Caco-2 (cell line): ENCODE results near the gene FRAS1. TPM values are rescaled to one million over a fixed set of nuclear protein-coding genes. Genes with fewer than 3 reads are reported as not detected.

Experiments used
- BruUV-seq: library from RNA; stranded (reverse); fragments of 400-500 nt; replicated peaks from 2 replicates; lab custom pipeline; 2021; lab: Mats Ljungman, UMichigan
- CTCF ChIA-PET: fragments of 300-600 bp; sonication (Branson Sonifier 250); formaldehyde crosslinking; loops from one replicate; lab custom pipeline; 2022; ENCODE audit warnings: antibody characterized with exemption; lab: Charles Lee
- POLR2A ChIA-PET: fragments of 300-600 bp; sonication (Branson Sonifier 250); formaldehyde crosslinking; loops from one replicate; lab custom pipeline; 2022; ENCODE audit warnings: antibody characterized with exemption; lab: Charles Lee
- DNase-seq, 2 experiments: peaks; one replicate each; pipeline versions ENCODE4 v3.0.0 to v3.0.0-alpha.2; 2020 to 2022
- H3K27me3 ChIP-seq: replicated peaks from 2 replicates; pipeline ENCODE4 v1.6.0; 2011; ENCODE audit warnings: low read length; ENCODE audit not compliant: control insufficient read depth, insufficient read depth
- H3K36me3 ChIP-seq: 2 replicates; pipeline ENCODE4 v1.5.1; 2011; ENCODE audit warnings: low read length; ENCODE audit not compliant: control insufficient read depth, insufficient read depth
- H3K4me1 ChIP-seq: fragments of 250-450 bp; sonication (Bioruptor Pico); 2 replicates; pipeline ENCODE4 v1.5.1; 2020; ENCODE audit warnings: mild to moderate bottlenecking
- H3K4me3 ChIP-seq: 2 replicates; pipeline ENCODE4 v1.5.1; 2011; ENCODE audit warnings: low read depth, mild to moderate bottlenecking, control low read depth, low read length
- H3K9me3 ChIP-seq: fragments of 250-450 bp; sonication (Bioruptor Pico); 2 replicates; pipeline ENCODE4 v1.5.1; 2020; ENCODE audit warnings: mild to moderate bottlenecking, moderate library complexity
- H3K27ac Mint-ChIP-seq: one replicate; pipeline ENCODE4 v1.8.0; 2022; ENCODE audit warnings: mixed read lengths; ENCODE audit not compliant: unreplicated experiment
- H3K27me3 Mint-ChIP-seq: one replicate; pipeline ENCODE4 v1.8.0; 2022; ENCODE audit warnings: mixed read lengths; ENCODE audit not compliant: insufficient read depth, unreplicated experiment
- H3K36me3 Mint-ChIP-seq: one replicate; pipeline ENCODE4 v1.8.0; 2022; ENCODE audit warnings: mild to moderate bottlenecking, mixed read lengths; ENCODE audit not compliant: insufficient read depth, unreplicated experiment
- H3K4me1 Mint-ChIP-seq: one replicate; pipeline ENCODE4 v1.8.0; 2022; ENCODE audit warnings: low read depth, mixed read lengths; ENCODE audit not compliant: unreplicated experiment
- H3K4me3 Mint-ChIP-seq: one replicate; pipeline ENCODE4 v1.8.0; 2022; ENCODE audit warnings: mild to moderate bottlenecking, moderate library complexity, mixed read lengths; ENCODE audit not compliant: unreplicated experiment
- H3K9me3 Mint-ChIP-seq: one replicate; pipeline ENCODE4 v1.8.0; 2022; ENCODE audit warnings: mixed read lengths; ENCODE audit not compliant: unreplicated experiment
- CTCF ChIP-seq, 2 experiments: fragments of 200-600 bp in 1 of 2; IDR thresholded peaks; 1 replicate in 1 of 2; 2 replicates in 1 of 2; pipeline versions ENCODE4 v1.5.1 to v1.8.0; 2011 to 2022; ENCODE audit warnings: antibody characterized with exemption in 1 of 2, control low read depth in 1 of 2, inconsistent platforms in 1 of 2, low read depth in 1 of 2, low read length in 1 of 2, mild to moderate bottlenecking in 1 of 2, moderate library complexity in 1 of 2; ENCODE audit not compliant: insufficient read depth in 1 of 2, severe bottlenecking in 1 of 2, unreplicated experiment in 1 of 2
- intact Hi-C: fragments of 100-400 bp; cut with micrococcal nuclease; formaldehyde crosslinking; loops from one replicate; pipeline ENCODE4 v1.10.0; 2022; ENCODE audit not compliant: unreplicated experiment
- total RNA-seq: library from RNA; stranded (reverse); gene quantifications from 2 replicates; pipeline ENCODE4 v1.2.3, GENCODE V29; 2022

The FRAS1 gene
- total RNA-seq, 1 experiment from 2014 or later = 40.8 TPM

- TF ChIP-seq CTCF (IDR thresholded peaks at IDR 0.05; ENCODE audit: insufficient read depth in 1 of 2, low read depth in 1 of 2, low read length in 1 of 2, severe bottlenecking in 1 of 2, unreplicated experiment in 1 of 2) = no peak
- H3K36me3 Mint-ChIP-seq = peaks cover 13% of the 10 kb centered on the region
- BruUV-seq = no TSS peak
- no peak overlapping the region for H3K27ac Mint-ChIP-seq
- intact Hi-C loops = loop anchor here (10.0 kb wide), 2 partner anchors 185 to 345 kb away; no protein-coding TSS in a partner anchor
- no peak overlapping the region for H3K4me3 Mint-ChIP-seq
- Histone ChIP-seq H3K4me1 (no peaks in the 10 kb centered on the region), H3K9me3 (no peaks in the 10 kb centered on the region), H3K27me3 (no peaks in the 10 kb centered on the region), H3K4me3 (no peak overlapping the region), H3K36me3 (no peaks in the 10 kb centered on the region; the same call in 1 of the 2 replicates)
- no peaks in the 10 kb centered on the region for H3K27me3 Mint-ChIP-seq
- H3K9me3 Mint-ChIP-seq = no peaks in the 10 kb centered on the region
- no peak for DNase-seq
- ChIA-PET POLR2A (no interaction called here), CTCF (no interaction called here)
- H3K4me1 Mint-ChIP-seq = peaks cover 19% of the 10 kb centered on the region
These were observed 462.8 kb downstream of the FRAS1 start for GRCh38 chr4:78519962-78520361.

- POLR2A ChIA-PET = no interaction called here
- H3K27ac Mint-ChIP-seq = no peak overlapping the region
These were observed 463.7 kb downstream of the FRAS1 start for GRCh38 chr4:78520808-78521226.

GRCh38 chr4:78524009-78524408, 466.9 kb downstream of the FRAS1 start:
- no peak for DNase-seq

More at GRCh38 chr4:78520808-78521226, 463.7 kb downstream of the FRAS1 start:
- BruUV-seq = no TSS peak
- no peak for TF ChIP-seq CTCF (IDR thresholded peaks at IDR 0.05; ENCODE audit: insufficient read depth in 1 of 2, low read depth in 1 of 2, low read length in 1 of 2, severe bottlenecking in 1 of 2, unreplicated experiment in 1 of 2)
- Histone ChIP-seq H3K4me3 (no peak overlapping the region), H3K36me3 (no peaks in the 10 kb centered on the region; the same call in 1 of the 2 replicates), H3K4me1 (no peaks in the 10 kb centered on the region), H3K9me3 (no peaks in the 10 kb centered on the region), H3K27me3 (no peaks in the 10 kb centered on the region)
- Mint-ChIP-seq H3K9me3 (no peaks in the 10 kb centered on the region), H3K4me3 (no peak overlapping the region), H3K27me3 (no peaks in the 10 kb centered on the region), H3K36me3 (peaks cover 13% of the 10 kb centered on the region), H3K4me1 (peaks cover 19% of the 10 kb centered on the region)
- CTCF ChIA-PET = no interaction called here
- no peak for DNase-seq
- intact Hi-C loops = no loop called here

More at GRCh38 chr4:78524009-78524408, 466.9 kb downstream of the FRAS1 start:
- no peaks in the 10 kb centered on the region for H3K9me3 ChIP-seq
- H3K4me3 ChIP-seq = no peak overlapping the region
- ChIA-PET CTCF (no interaction called here), POLR2A (no interaction called here)
- Mint-ChIP-seq H3K36me3 (peaks cover 13% of the 10 kb centered on the region), H3K4me1 (peaks cover 8% of the 10 kb centered on the region), H3K27ac (no peak overlapping the region), H3K9me3 (no peaks in the 10 kb centered on the region), H3K27me3 (no peaks in the 10 kb centered on the region), H3K4me3 (no peak overlapping the region)
- H3K36me3 ChIP-seq = no peaks in the 10 kb centered on the region; the same call in 1 of the 2 replicates
- no peaks in the 10 kb centered on the region for H3K4me1 ChIP-seq
- no peak for TF ChIP-seq CTCF (IDR thresholded peaks at IDR 0.05; ENCODE audit: insufficient read depth in 1 of 2, low read depth in 1 of 2, low read length in 1 of 2, severe bottlenecking in 1 of 2, unreplicated experiment in 1 of 2)
- intact Hi-C loops = no loop called here
- no peaks in the 10 kb centered on the region for H3K27me3 ChIP-seq
- no TSS peak for BruUV-seq
